ENCODE results near the gene ZNF532.

- TF ChIP-seq, protein P1, sequence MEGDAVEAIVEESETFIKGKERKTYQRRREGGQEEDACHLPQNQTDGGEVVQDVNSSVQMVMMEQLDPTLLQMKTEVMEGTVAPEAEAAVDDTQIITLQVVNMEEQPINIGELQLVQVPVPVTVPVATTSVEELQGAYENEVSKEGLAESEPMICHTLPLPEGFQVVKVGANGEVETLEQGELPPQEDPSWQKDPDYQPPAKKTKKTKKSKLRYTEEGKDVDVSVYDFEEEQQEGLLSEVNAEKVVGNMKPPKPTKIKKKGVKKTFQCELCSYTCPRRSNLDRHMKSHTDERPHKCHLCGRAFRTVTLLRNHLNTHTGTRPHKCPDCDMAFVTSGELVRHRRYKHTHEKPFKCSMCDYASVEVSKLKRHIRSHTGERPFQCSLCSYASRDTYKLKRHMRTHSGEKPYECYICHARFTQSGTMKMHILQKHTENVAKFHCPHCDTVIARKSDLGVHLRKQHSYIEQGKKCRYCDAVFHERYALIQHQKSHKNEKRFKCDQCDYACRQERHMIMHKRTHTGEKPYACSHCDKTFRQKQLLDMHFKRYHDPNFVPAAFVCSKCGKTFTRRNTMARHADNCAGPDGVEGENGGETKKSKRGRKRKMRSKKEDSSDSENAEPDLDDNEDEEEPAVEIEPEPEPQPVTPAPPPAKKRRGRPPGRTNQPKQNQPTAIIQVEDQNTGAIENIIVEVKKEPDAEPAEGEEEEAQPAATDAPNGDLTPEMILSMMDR (IDR thresholded peaks at IDR 0.05; ENCODE audit: borderline replicate concordance, extremely low read depth, low read length, poor library complexity, severe bottlenecking): no peak
- TF ChIP-seq EZH2 (IDR thresholded peaks at IDR 0.05; ENCODE audit: borderline replicate concordance, low read depth, low read length, severe bottlenecking): no peak
These were observed 82.6 kb downstream of the ZNF532 start for GRCh38 chr18:58947136-58947732.

Data from DND-41 (cell line).